H1 (cell line): ENCODE measurements around the gene ASB6. TPM values are rescaled to one million over a fixed set of nuclear protein-coding genes. Genes with fewer than 3 reads are reported as not detected.

ENCODE experiments used
- CTCF ChIA-PET: fragments of 300-600 bp; sonication (Branson Sonifier 250); formaldehyde crosslinking; loops from one replicate; lab custom pipeline; 2021; ENCODE audit not compliant: partially characterized antibody; lab: Charles Lee
- POLR2A ChIA-PET: fragments of 300-600 bp; sonication (Branson Sonifier 250); formaldehyde crosslinking; loops from one replicate; lab custom pipeline; 2021; ENCODE audit warnings: inconsistent platforms; ENCODE audit not compliant: partially characterized antibody; lab: Charles Lee
- DNase-seq, 2 experiments: peaks; one replicate each; pipeline versions ENCODE4 v3.0.0 to v3.0.0-alpha.2; 2010 to 2022; ENCODE audit warnings: low spot score in 2 of 2, low read depth in 1 of 2, mixed read lengths in 1 of 2
- FAIRE-seq: peaks from 2 replicates; lab custom pipeline; 2011; peaks lifted over from hg19 to GRCh38; lab: Jason Lieb, UNC
- H2AFZ ChIP-seq: 2 replicates; pipeline ENCODE4 v1.8.1; 2012; ENCODE audit warnings: low read length, inconsistent platforms
- H2AK5ac ChIP-seq: 2 replicates; pipeline ENCODE4 v1.6.1; 2013; ENCODE audit warnings: low read depth, low read length
- H2BK120ac ChIP-seq: replicated peaks from 2 replicates; pipeline ENCODE3; 2013; ENCODE audit warnings: low read depth, low read length, inconsistent platforms
- H2BK12ac ChIP-seq: 2 replicates; pipeline ENCODE4 v1.6.1; 2013; ENCODE audit warnings: low read depth, low read length
- H2BK15ac ChIP-seq: 2 replicates; pipeline ENCODE4 v1.6.1; 2013; ENCODE audit warnings: low read length
- H2BK20ac ChIP-seq: 2 replicates; pipeline ENCODE4 v1.6.1; 2013; ENCODE audit warnings: low read length
- H2BK5ac ChIP-seq: 2 replicates; pipeline ENCODE4 v1.6.1; 2013; ENCODE audit warnings: low read depth, low read length
- H3K14ac ChIP-seq: 2 replicates; pipeline ENCODE4 v1.6.1; 2013; ENCODE audit warnings: inconsistent platforms; ENCODE audit not compliant: insufficient read length
- H3K18ac ChIP-seq: 2 replicates; pipeline ENCODE4 v1.6.1; 2013; ENCODE audit warnings: low read length; ENCODE audit errors: extremely low read depth
- H3K23ac ChIP-seq: 2 replicates; pipeline ENCODE4 v1.6.1; 2013; ENCODE audit warnings: inconsistent platforms; ENCODE audit not compliant: insufficient read length
- H3K23me2 ChIP-seq: 2 replicates; pipeline ENCODE4 v1.6.1; 2013; ENCODE audit warnings: low read depth, low read length
- H3K27ac ChIP-seq: 2 replicates; pipeline ENCODE4 v1.6.1; 2011; ENCODE audit warnings: low read depth, low read length, inconsistent platforms
- H3K27me3 ChIP-seq, 4 experiments: replicated peaks in 1 of 4; 1 replicate in 1 of 4; 2 replicates in 3 of 4; pipeline versions ENCODE4 v1.6.1 to v1.8.1; 2011 to 2013; ENCODE audit warnings: low read length in 3 of 4, mild to moderate bottlenecking in 3 of 4, inconsistent platforms in 2 of 4, mixed read lengths in 2 of 4, moderate library complexity in 1 of 4; ENCODE audit not compliant: control insufficient read depth in 3 of 4, insufficient read depth in 3 of 4; ENCODE audit errors: extremely low read depth in 1 of 4
- H3K36me3 ChIP-seq, 4 experiments: 2 replicates each; pipeline versions ENCODE4 v1.6.1 to v1.8.1; 2011 to 2013; ENCODE audit warnings: mild to moderate bottlenecking in 4 of 4, low read length in 3 of 4, moderate library complexity in 2 of 4, control low read depth in 1 of 4, inconsistent platforms in 1 of 4; ENCODE audit not compliant: insufficient read depth in 4 of 4, control insufficient read depth in 2 of 4
- H3K4ac ChIP-seq: replicated peaks from 2 replicates; pipeline ENCODE3; 2013; ENCODE audit warnings: low read length, low read depth, mixed read lengths, inconsistent platforms; ENCODE audit not compliant: insufficient read length
- H3K4me1 ChIP-seq, 4 experiments: replicated peaks in 1 of 4; 1 replicate in 1 of 4; 2 replicates in 3 of 4; pipeline versions ENCODE4 v1.6.1 to v1.8.1; 2011 to 2013; ENCODE audit warnings: low read length in 3 of 4, inconsistent platforms in 2 of 4, mixed read lengths in 1 of 4; ENCODE audit not compliant: insufficient read depth in 4 of 4, control insufficient read depth in 3 of 4
- H3K4me2 ChIP-seq, 2 experiments: 2 replicates each; pipeline versions ENCODE4 v1.6.1 to v1.8.1; 2011 to 2013; ENCODE audit warnings: low read depth in 2 of 2, low read length in 2 of 2, control low read depth in 1 of 2, inconsistent platforms in 1 of 2, mild to moderate bottlenecking in 1 of 2; ENCODE audit not compliant: insufficient read depth in 1 of 2
- H3K4me3 ChIP-seq, 4 experiments: fragments of 200-600, 300-600 bp in 1 of 4; sonication (generic), shearing (Covaris generic), sonication (Bioruptor Twin) in 1 of 4; 2 replicates each; pipeline versions ENCODE4 v1.5.1 to v1.8.1; 2011 to 2016; ENCODE audit warnings: low read length in 4 of 4, low read depth in 3 of 4, control low read depth in 2 of 4, inconsistent platforms in 2 of 4, mild to moderate bottlenecking in 2 of 4, mixed read lengths in 1 of 4, moderate library complexity in 1 of 4; ENCODE audit not compliant: insufficient read depth in 2 of 4; ENCODE audit errors: extremely low read depth in 1 of 4
- H3K56ac ChIP-seq: replicated peaks from 2 replicates; pipeline ENCODE3; 2013; ENCODE audit warnings: low read depth, mild to moderate bottlenecking, mixed read lengths, low read length, inconsistent platforms; ENCODE audit not compliant: insufficient read length
- H3K79me1 ChIP-seq: 2 replicates; pipeline ENCODE4 v1.6.1; 2013; ENCODE audit warnings: low read depth, low read length, control low read depth
- H3K79me2 ChIP-seq, 2 experiments: 2 replicates each; pipeline versions ENCODE4 v1.6.1 to v1.8.1; 2012 to 2013; ENCODE audit warnings: low read length in 2 of 2, mild to moderate bottlenecking in 2 of 2, inconsistent platforms in 1 of 2; ENCODE audit not compliant: insufficient read depth in 2 of 2, control insufficient read depth in 1 of 2
- H3K9ac ChIP-seq, 4 experiments: replicated peaks in 1 of 4; 1 replicate in 1 of 4; 2 replicates in 3 of 4; pipeline versions ENCODE4 v1.6.1 to v1.8.1; 2011 to 2013; ENCODE audit warnings: low read depth in 3 of 4, low read length in 3 of 4, control low read depth in 2 of 4, mild to moderate bottlenecking in 2 of 4, moderate library complexity in 2 of 4, inconsistent platforms in 1 of 4; ENCODE audit errors: extremely low read depth in 1 of 4
- H3K9me3 ChIP-seq, 2 experiments: 2 replicates each; pipeline versions ENCODE4 v1.6.1 to v1.8.1; 2012 to 2013; ENCODE audit warnings: mild to moderate bottlenecking in 2 of 2, moderate library complexity in 2 of 2, control low read depth in 1 of 2, inconsistent platforms in 1 of 2, low read depth in 1 of 2, low read length in 1 of 2, mixed read lengths in 1 of 2; ENCODE audit not compliant: insufficient read depth in 2 of 2
- H4K20me1 ChIP-seq, 2 experiments: replicated peaks in 1 of 2; 2 replicates each; pipeline versions ENCODE3 to v1.8.1; 2011 to 2013; ENCODE audit warnings: inconsistent platforms in 2 of 2, low read length in 2 of 2, mild to moderate bottlenecking in 1 of 2; ENCODE audit not compliant: insufficient read depth in 2 of 2, control insufficient read depth in 1 of 2
- H4K5ac ChIP-seq: 2 replicates; pipeline ENCODE4 v1.6.1; 2013; ENCODE audit warnings: low read length, low read depth, mixed read lengths, inconsistent platforms; ENCODE audit not compliant: insufficient read length
- H4K8ac ChIP-seq: 2 replicates; pipeline ENCODE4 v1.8.0; 2013; ENCODE audit warnings: mild to moderate bottlenecking, moderate library complexity, low read length, inconsistent platforms; ENCODE audit not compliant: insufficient read depth; ENCODE audit errors: extremely low read depth
- H4K91ac ChIP-seq: replicated peaks from 2 replicates; pipeline ENCODE3; 2013; ENCODE audit warnings: low read length, mixed read lengths, inconsistent platforms; ENCODE audit not compliant: insufficient read length
- EZH2 ChIP-seq: fragments of 200-600 bp; sonication (generic); IDR thresholded peaks from 2 replicates; pipeline ENCODE4 v1.7.1; 2012; ENCODE audit warnings: low read depth, mild to moderate bottlenecking, moderate library complexity, low read length, inconsistent platforms; ENCODE audit not compliant: severe bottlenecking
- SUZ12 ChIP-seq: fragments of 200-600 bp; sonication (generic); IDR thresholded peaks from 2 replicates; pipeline ENCODE4 v1.6.1; 2012; ENCODE audit warnings: mild to moderate bottlenecking, inconsistent platforms, low read length, moderate library complexity, mixed read lengths
- WGBS, 2 experiments: shearing (Covaris generic) in 1 of 2; methylation state at CpG; one replicate each; pipeline versions ENCODE4 v1.1.6 to v1.1.7; 2013 to 2015; ENCODE audit warnings: low lambda C conversion rate in 2 of 2, mixed read lengths in 2 of 2, inconsistent platforms in 1 of 2, low coverage in 1 of 2, missing lambda C conversion rate in 1 of 2; ENCODE audit not compliant: insufficient replicate concordance in 2 of 2, insufficient coverage in 1 of 2, insufficient read length in 1 of 2; ENCODE audit errors: extremely low coverage in 1 of 2, missing lambda C conversion rate in 1 of 2; 5-methylcytosine and 5-hydroxymethylcytosine counted together
- polyA plus RNA-seq, 7 experiments: library from polyadenylated mRNA; depleted of rRNA in 3 of 7; stranded (reverse) in 5 of 7; unstranded in 2 of 7; fragments of >200 nt in 5 of 7; fragments of 200-250 nt in 2 of 7; gene quantifications; 1 replicate in 5 of 7; 2 replicates in 1 of 7; 4 replicates in 1 of 7; pipeline versions ENCODE4 v1.2.1 to v1.2.3, GENCODE V29; 2011 to 2013; ENCODE audit warnings: missing spikeins in 2 of 7, mixed read lengths in 2 of 7
- total RNA-seq: library from RNA; stranded (reverse); fragmentation: NEBNext Ultra II Directional; extraction: Animal tissue kit (Norgen Biotek cat#: 25700); gene quantifications from 2 replicates; pipeline ENCODE4 v1.2.1, GENCODE V29; 2021
- TF ChIP-seq, protein P1 (sequence below): IDR thresholded peaks from 2 replicates; pipeline ENCODE4 v1.6.1; 2011; ENCODE audit warnings: low read length, improper control_type of control experiment

The ASB6 gene
- total and polyA plus RNA-seq, 2 of the 8 experiments (the other 6 are each of a cell fraction or from before 2014, with no cell fraction given) = 14.0 to 17.3 TPM

DNA sequence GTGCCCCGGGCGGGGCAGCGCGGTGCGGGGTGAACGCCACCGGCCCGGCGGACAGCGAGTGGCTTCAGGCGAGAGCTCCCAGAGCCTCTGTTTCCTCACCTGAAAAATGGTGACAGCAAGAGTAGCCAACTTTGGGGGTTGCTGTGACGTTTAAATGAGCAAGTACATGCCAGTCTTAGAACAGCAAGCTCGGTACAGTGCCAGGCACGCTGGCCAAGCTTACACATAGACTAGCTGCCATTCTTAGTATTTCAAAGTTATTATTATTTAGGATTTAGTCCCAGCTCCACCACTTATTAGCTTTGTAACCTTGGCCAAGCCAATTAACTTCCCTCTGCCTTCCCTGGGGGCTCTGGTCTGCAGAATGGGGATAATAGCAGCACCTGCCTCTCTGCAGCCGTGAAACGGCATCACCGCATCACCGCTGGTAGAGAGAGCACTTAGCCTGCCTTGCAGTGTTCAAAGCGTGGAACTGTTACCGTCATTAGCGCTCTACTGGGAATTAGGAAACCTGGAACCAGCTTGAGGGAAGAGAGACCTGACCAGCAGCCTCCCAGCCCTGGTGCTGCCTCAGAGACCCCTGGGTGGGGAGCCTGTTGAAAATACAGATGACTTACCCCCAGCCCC, 21.2 kb downstream of the ASB6 start, which contains the start of gene C9orf50:
Gene C9orf50, minus strand, starts transcription at position 433 of the 627 bp plus-strand sequence. CDS start 527 bp downstream, outside the sequence.
- peak within 1 kb of the TSS; percentile 70 for H3K14ac ChIP-seq
- H3K4me3 ChIP-seq = peak within 1 kb of the TSS; percentile 34 to 63 (median 40)
- no peak within 1 kb of the TSS for H4K5ac ChIP-seq
- no peaks in the 10 kb centered on the region for H3K9me3 ChIP-seq
- H2BK12ac ChIP-seq = no peak within 1 kb of the TSS
- H3K36me3 ChIP-seq = no peaks in the 10 kb centered on the region
- no peak within 1 kb of the TSS for H2BK5ac ChIP-seq
- peaks cover 1 to 2% of the 10 kb centered on the region in 2 experiments for H4K20me1 ChIP-seq
- ChIA-PET POLR2A (interaction anchor here (0.8 to 1.7 kb wide), 6 partner anchors 10 to 920 kb away, joined by 3 to 5 read pairs (median 3); partner anchors contain the start of gene IER5L), CTCF (interaction anchor here (0.8 to 8.1 kb wide), 15 partner anchors 7 to 490 kb away, joined by 3 to 104 read pairs (median 6); partner anchors contain the start of gene IER5L)
- H2AFZ ChIP-seq = peak within 1 kb of the TSS; percentile 42; the same call in 1 of the 2 replicates
- TF ChIP-seq EZH2 = peak; percentile 51
- peak; percentile 62; the same call in 1 of the 2 replicates for TF ChIP-seq SUZ12
- TF ChIP-seq, protein P1, sequence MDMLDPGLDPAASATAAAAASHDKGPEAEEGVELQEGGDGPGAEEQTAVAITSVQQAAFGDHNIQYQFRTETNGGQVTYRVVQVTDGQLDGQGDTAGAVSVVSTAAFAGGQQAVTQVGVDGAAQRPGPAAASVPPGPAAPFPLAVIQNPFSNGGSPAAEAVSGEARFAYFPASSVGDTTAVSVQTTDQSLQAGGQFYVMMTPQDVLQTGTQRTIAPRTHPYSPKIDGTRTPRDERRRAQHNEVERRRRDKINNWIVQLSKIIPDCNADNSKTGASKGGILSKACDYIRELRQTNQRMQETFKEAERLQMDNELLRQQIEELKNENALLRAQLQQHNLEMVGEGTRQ = no peak
- H3K18ac ChIP-seq = peak within 1 kb of the TSS; percentile 60
- H2BK15ac ChIP-seq = 0 out of 2 replicates have a peak within 1 kb of the TSS, but pooled peaks have one; percentile 61
- no peaks in the 10 kb centered on the region for H3K79me1 ChIP-seq
- FAIRE-seq (no peak), DNase-seq (no peak)
- no peak within 1 kb of the TSS for H3K23ac ChIP-seq
- 32% methylated on average over 21 of the region's 21 CpGs; no CpG with 5 or more reads in 1 of the 2 experiments for WGBS, 2 experiments
- peaks cover 18 to 36% (median 30%) of the 10 kb centered on the region in 4 experiments for H3K27me3 ChIP-seq
- peaks cover 12% of the 10 kb centered on the region; the same call in 1 of the 2 replicates for H3K23me2 ChIP-seq
- H2BK120ac ChIP-seq = no peak within 1 kb of the TSS
- H2BK20ac ChIP-seq = no peak within 1 kb of the TSS
- H3K56ac ChIP-seq = no peak within 1 kb of the TSS
- peaks cover 0 to 7% (median 3%) of the 10 kb centered on the region in 4 experiments; a peak in 5 of 7 replicates for H3K4me1 ChIP-seq
- H3K79me2 ChIP-seq = no peaks in the 10 kb centered on the region
- no peak within 1 kb of the TSS for H4K91ac ChIP-seq
- H4K8ac ChIP-seq = peak within 1 kb of the TSS; percentile 16; the same call in 1 of the 2 replicates
- peak within 1 kb of the TSS in 1 of 4 experiments; percentile 64; a peak in 1 of 7 replicates for H3K9ac ChIP-seq
- H2AK5ac ChIP-seq = no peak within 1 kb of the TSS
- H3K4me2 ChIP-seq = peak within 1 kb of the TSS; percentile 72 to 76
- H3K4ac ChIP-seq = no peak within 1 kb of the TSS
- H3K27ac ChIP-seq = no peak within 1 kb of the TSS
